ENCODE data around the gene ARL6IP1. TPM values are rescaled to one million over a fixed set of nuclear protein-coding genes. Genes with fewer than 3 reads are reported as not detected.

Gene ARL6IP1
- polyA plus RNA-seq, 3 donors, result 89.0 to 158 (median 142) TPM

GRCh38 chr16:18832613-18833012 lies 31.3 kb upstream of the ARL6IP1 start:
- Histone ChIP-seq H3K79me2 (ENCODE audit: insufficient read depth, low read length) (no peaks in the 10 kb centered on the region), H3K4me1 (ENCODE audit: control insufficient read depth in 1 of 2, insufficient read depth in 2 of 2, low read length in 2 of 2) (no peaks in the 10 kb centered on the region), H3K4me3 (replicated peaks in 1 of 3; ENCODE audit: low read depth in 2 of 3, low read length in 3 of 3) (no peak overlapping the region), H3K4me2 (replicated peaks; ENCODE audit: extremely low read depth, low read length, poor library complexity, severe bottlenecking) (no peak overlapping the region), H2AFZ (ENCODE audit: insufficient read depth, low read depth, low read length, poor library complexity, severe bottlenecking) (no peak overlapping the region), H3K9ac (ENCODE audit: insufficient read depth, low read length, poor library complexity, severe bottlenecking) (no peak overlapping the region), H3K27ac (ENCODE audit: low read depth in 1 of 2, low read length in 2 of 2) (no peak overlapping the region), H3K36me3 (replicated peaks in 1 of 2; ENCODE audit: control insufficient read depth in 1 of 2, insufficient read depth in 2 of 2, low read length in 2 of 2) (peaks cover 95 to 96% of the 10 kb centered on the region in 2 donors), H4K20me1 (ENCODE audit: insufficient read depth, low read length) (peaks cover 14% of the 10 kb centered on the region), H3K27me3 (ENCODE audit: control insufficient read depth in 2 of 2, insufficient read depth in 2 of 2, low read length in 2 of 2) (no peaks in the 10 kb centered on the region), H3K9me3 (replicated peaks in 1 of 2; ENCODE audit: control insufficient read depth in 1 of 2, insufficient read depth in 1 of 2, low read length in 2 of 2) (peaks cover 10 to 15% of the 10 kb centered on the region in 2 donors)
- no peak overlapping the region for H3K4me3 Mint-ChIP-seq
- H3K9me3 Mint-ChIP-seq, result peaks cover 0 to 11% (median 3%) of the 10 kb centered on the region in 7 donors
- TF ChIP-seq CTCF (IDR thresholded peaks at IDR 0.05), result no peak
- WGBS (ENCODE audit: insufficient coverage), result 100% methylated on average over 3 of the region's 8 CpGs
- no peaks in the 10 kb centered on the region for H3K4me1 Mint-ChIP-seq
- no peaks in the 10 kb centered on the region for H3K27me3 Mint-ChIP-seq (ENCODE audit: low read depth in 3 of 3)
- H3K36me3 Mint-ChIP-seq, result peaks cover 80 to 89% of the 10 kb centered on the region in 2 donors
- intact Hi-C loops (cut with micrococcal nuclease), result no loop called here
- no peak for DNase-seq
- H3K27ac Mint-ChIP-seq, result no peak overlapping the region

- no peak overlapping the region for H3K4me2 ChIP-seq (replicated peaks; ENCODE audit: extremely low read depth, low read length, poor library complexity, severe bottlenecking)
- no peaks in the 10 kb centered on the region for H3K27me3 ChIP-seq (ENCODE audit: control insufficient read depth in 2 of 2, insufficient read depth in 2 of 2, low read length in 2 of 2)
- no peak overlapping the region for H3K9ac ChIP-seq (ENCODE audit: insufficient read depth, low read length, poor library complexity, severe bottlenecking)
- H3K27ac Mint-ChIP-seq, result no peak overlapping the region
- no peak overlapping the region for H2AFZ ChIP-seq (ENCODE audit: insufficient read depth, low read depth, low read length, poor library complexity, severe bottlenecking)
- H3K36me3 ChIP-seq (replicated peaks in 1 of 2; ENCODE audit: control insufficient read depth in 1 of 2, insufficient read depth in 2 of 2, low read length in 2 of 2), result peaks cover 90 to 92% of the 10 kb centered on the region in 2 donors
- H3K79me2 ChIP-seq (ENCODE audit: insufficient read depth, low read length), result no peaks in the 10 kb centered on the region
- H3K9me3 ChIP-seq (replicated peaks in 1 of 2; ENCODE audit: control insufficient read depth in 1 of 2, insufficient read depth in 1 of 2, low read length in 2 of 2), result peaks cover 10 to 15% of the 10 kb centered on the region in 2 donors
- peaks cover 2 to 11% (median 3%) of the 10 kb centered on the region in 7 donors for H3K9me3 Mint-ChIP-seq
- no peaks in the 10 kb centered on the region for H3K27me3 Mint-ChIP-seq (ENCODE audit: low read depth in 3 of 3)
- H3K4me1 ChIP-seq (ENCODE audit: control insufficient read depth in 1 of 2, insufficient read depth in 2 of 2, low read length in 2 of 2), result no peaks in the 10 kb centered on the region
- peaks cover 14% of the 10 kb centered on the region for H4K20me1 ChIP-seq (ENCODE audit: insufficient read depth, low read length)
- no peak for TF ChIP-seq CTCF (IDR thresholded peaks at IDR 0.05)
- H3K4me1 Mint-ChIP-seq, result no peaks in the 10 kb centered on the region
- H3K27ac ChIP-seq (ENCODE audit: low read depth in 1 of 2, low read length in 2 of 2), result no peak overlapping the region
- intact Hi-C loops (cut with micrococcal nuclease), result no loop called here
- DNase-seq, result no peak
- H3K4me3 Mint-ChIP-seq, result no peak overlapping the region
- no CpG with 5 or more reads among the region's 2 CpGs for WGBS (ENCODE audit: insufficient coverage)
- H3K4me3 ChIP-seq (replicated peaks in 1 of 3; ENCODE audit: low read depth in 2 of 3, low read length in 3 of 3), result no peak overlapping the region
- peaks cover 77 to 85% of the 10 kb centered on the region in 2 donors for H3K36me3 Mint-ChIP-seq
Observed at GRCh38 chr16:18832006-18832405, 30.7 kb upstream of the ARL6IP1 start.
